ENCODE results near the gene ZNF576. TPM values are rescaled to one million over a fixed set of nuclear protein-coding genes. Genes with fewer than 3 reads are reported as not detected.
A peak's percentile ranks its signal among the peaks of the same experiment; 100 is the strongest.

The ZNF576 gene
- total and polyA plus RNA-seq, 9 of the 15 experiments (the other 6 are each of a cell fraction or from before 2014, with no cell fraction given) = 6.8 to 18.2 (median 12.2) TPM

- no peaks in the 10 kb centered on the region for H3K9me3 ChIP-seq (replicated peaks; ENCODE audit: control insufficient read depth, insufficient read depth, low read depth, low read length)
- BruUV-seq (replicated peaks) = no TSS peak
- intact Hi-C loops (cut with micrococcal nuclease) (no loop called here), in situ Hi-C loops (cut with MboI) (no loop called here)
- 0 out of 4 replicates have a peak overlapping the region, but pooled peaks of 1 of the 2 experiments have one; percentile 7 for H3K9ac ChIP-seq (ENCODE audit: insufficient read depth in 1 of 2, low read depth in 2 of 2, low read length in 2 of 2)
- FAIRE-seq (no peak), DNase-seq (ENCODE audit: extremely low read depth in 1 of 4, low spot score in 3 of 4) (no peak), ATAC-seq (no peak)
- H2AFZ ChIP-seq (ENCODE audit: low read depth, low read length) = no peak overlapping the region
- ChIA-PET POLR2A (interaction anchor here (4.2 to 8.7 kb wide), 2 partner anchors 9 to 10 kb away, joined by 35 to 60 read pairs; partner anchors contain the start of genes IRGQ and ZNF576), CTCF (ENCODE audit: low intra/inter-chr PET ratio) (no interaction called here)
- TF ChIP-seq DDX20 (tag; IDR thresholded peaks at IDR 0.05; ENCODE audit: low read depth) (no peak), CREM (IDR thresholded peaks at IDR 0.05; ENCODE audit: low read depth) (no peak), CHD1 (IDR thresholded peaks at IDR 0.05; ENCODE audit: low read length) (no peak), SETDB1 (IDR thresholded peaks at IDR 0.05; ENCODE audit: low read length) (no peak)
- TF ChIP-seq, protein P1, sequence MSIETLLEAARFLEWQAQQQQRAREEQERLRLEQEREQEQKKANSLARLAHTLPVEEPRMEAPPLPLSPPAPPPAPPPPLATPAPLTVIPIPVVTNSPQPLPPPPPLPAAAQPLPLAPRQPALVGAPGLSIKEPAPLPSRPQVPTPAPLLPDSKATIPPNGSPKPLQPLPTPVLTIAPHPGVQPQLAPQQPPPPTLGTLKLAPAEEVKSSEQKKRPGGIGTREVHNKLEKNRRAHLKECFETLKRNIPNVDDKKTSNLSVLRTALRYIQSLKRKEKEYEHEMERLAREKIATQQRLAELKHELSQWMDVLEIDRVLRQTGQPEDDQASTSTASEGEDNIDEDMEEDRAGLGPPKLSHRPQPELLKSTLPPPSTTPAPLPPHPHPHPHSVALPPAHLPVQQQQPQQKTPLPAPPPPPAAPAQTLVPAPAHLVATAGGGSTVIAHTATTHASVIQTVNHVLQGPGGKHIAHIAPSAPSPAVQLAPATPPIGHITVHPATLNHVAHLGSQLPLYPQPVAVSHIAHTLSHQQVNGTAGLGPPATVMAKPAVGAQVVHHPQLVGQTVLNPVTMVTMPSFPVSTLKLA (conservative IDR thresholded peaks at IDR 0.05) = 0 out of 4 replicates have a peak, but pooled peaks of 1 of the 2 experiments have one; percentile 2
- peak overlapping the region; percentile 19; the same call in 1 of the 3 replicates for H3K27ac ChIP-seq (ENCODE audit: extremely low read depth, low read depth, low read length)
- H3K27me3 ChIP-seq (ENCODE audit: control insufficient read depth in 2 of 2, insufficient read depth in 2 of 2, low read length in 2 of 2) = no peaks in the 10 kb centered on the region
- peaks cover 8% of the 10 kb centered on the region; the same call in 2 of the 3 replicates for H3K79me2 ChIP-seq (ENCODE audit: control insufficient read depth, insufficient read depth, low read length)
- no peak overlapping the region for H3K4me3 ChIP-seq
- WGBS (ENCODE audit: insufficient coverage, low coverage, missing lambda C conversion rate) = 76% methylated on average over 7 of the region's 7 CpGs
- no peaks in the 10 kb centered on the region for H4K20me1 ChIP-seq (replicated peaks; ENCODE audit: control insufficient read depth, insufficient read depth, low read length)
- H3K4me2 ChIP-seq (ENCODE audit: insufficient read depth, low read length) = no peak overlapping the region
- H3K9me1 ChIP-seq (ENCODE audit: control insufficient read depth, insufficient read depth, low read length) = peaks cover 6% of the 10 kb centered on the region
- H3K36me3 ChIP-seq (ENCODE audit: control insufficient read depth, insufficient read depth, low read length) = peaks cover 32% of the 10 kb centered on the region; the same call in 2 of the 3 replicates
- H3K4me1 ChIP-seq (replicated peaks in 1 of 2; ENCODE audit: control insufficient read depth in 2 of 2, insufficient read depth in 2 of 2, low read length in 2 of 2) = peaks cover 20 to 22% of the 10 kb centered on the region in 2 experiments
Measured at GRCh38 chr19:43606569-43607229, 10.3 kb downstream of the ZNF576 start.
